ENCODE data around the gene FNDC3A.

The FNDC3A gene

GRCh38 chr13:49220036-49220855 lies 244.5 kb downstream of the FNDC3A start, which contains the start of gene MLNR:
Gene MLNR, plus strand, starts transcription at chr13:49220338. Its CDS starts 0 bp downstream, at chr13:49220338.
- DNase-seq (ENCODE audit: low spot score) = no peak

- no peak for DNase-seq (ENCODE audit: low spot score)
Observed at GRCh38 chr13:49220856-49221589, 245.3 kb downstream of the FNDC3A start.

- no peak for DNase-seq (ENCODE audit: low spot score)
Observed at GRCh38 chr13:49221590-49221965, 245.9 kb downstream of the FNDC3A start.

- no peak for DNase-seq (ENCODE audit: low spot score)
Observed at GRCh38 chr13:49225223-49226042, 249.7 kb downstream of the FNDC3A start.

- DNase-seq (ENCODE audit: low spot score) = no peak
Observed at GRCh38 chr13:49226613-49227012, 250.9 kb downstream of the FNDC3A start.

- no peak for DNase-seq (ENCODE audit: low spot score)
Observed at GRCh38 chr13:49234741-49235140, 259.0 kb downstream of the FNDC3A start.

- DNase-seq (ENCODE audit: low spot score) = no peak
Observed at GRCh38 chr13:49235856-49236431, 260.2 kb downstream of the FNDC3A start.

GRCh38 chr13:49238621-49239020 lies 262.9 kb downstream of the FNDC3A start:
- DNase-seq (ENCODE audit: low spot score) = no peak

- no peak for DNase-seq (ENCODE audit: low spot score)
Observed at GRCh38 chr13:49240017-49240416, 264.3 kb downstream of the FNDC3A start.

- no peak for DNase-seq (ENCODE audit: low spot score)
Observed at GRCh38 chr13:49241296-49241695, 265.6 kb downstream of the FNDC3A start.

GRCh38 chr13:49245101-49245500 lies 269.4 kb downstream of the FNDC3A start:
- DNase-seq (ENCODE audit: low spot score) = no peak

GRCh38 chr13:49246850-49247642 lies 271.3 kb downstream of the FNDC3A start:
- DNase-seq (ENCODE audit: low spot score) = no peak

GRCh38 chr13:49247643-49248621 lies 272.2 kb downstream of the FNDC3A start, which contains the start of gene CDADC1:
Gene CDADC1, plus strand, starts transcription at chr13:49247925. Its CDS starts 113 bp downstream, at chr13:49248038.
- DNase-seq (ENCODE audit: low spot score) = peak; percentile 96

GRCh38 chr13:49248622-49249002 lies 272.9 kb downstream of the FNDC3A start:
- no peak for DNase-seq (ENCODE audit: low spot score)

- DNase-seq (ENCODE audit: low spot score) = no peak
Observed at GRCh38 chr13:49251326-49251725, 275.6 kb downstream of the FNDC3A start.

- DNase-seq (ENCODE audit: low spot score) = no peak
Observed at GRCh38 chr13:49253310-49253709, 277.6 kb downstream of the FNDC3A start.

- no peak for DNase-seq (ENCODE audit: low spot score)
Observed at GRCh38 chr13:49254007-49254406, 278.3 kb downstream of the FNDC3A start.

- no peak for DNase-seq (ENCODE audit: low spot score)
Observed at GRCh38 chr13:49256841-49257240, 281.1 kb downstream of the FNDC3A start.

GRCh38 chr13:49258089-49258796 lies 282.5 kb downstream of the FNDC3A start:
- no peak for DNase-seq (ENCODE audit: low spot score)

Data from left forelimb (tissue), 1 donor.